GM19463 (cell line): ENCODE data around the gene PPP1R9A.

Experiments used
- ATAC-seq: cut with Tn5 transposase; IDR thresholded peaks from one replicate; pipeline ENCODE4 v1.9.1; 2021; ENCODE audit warnings: mild to moderate bottlenecking, moderate library complexity; ENCODE audit not compliant: unreplicated experiment

Gene PPP1R9A

DNA sequence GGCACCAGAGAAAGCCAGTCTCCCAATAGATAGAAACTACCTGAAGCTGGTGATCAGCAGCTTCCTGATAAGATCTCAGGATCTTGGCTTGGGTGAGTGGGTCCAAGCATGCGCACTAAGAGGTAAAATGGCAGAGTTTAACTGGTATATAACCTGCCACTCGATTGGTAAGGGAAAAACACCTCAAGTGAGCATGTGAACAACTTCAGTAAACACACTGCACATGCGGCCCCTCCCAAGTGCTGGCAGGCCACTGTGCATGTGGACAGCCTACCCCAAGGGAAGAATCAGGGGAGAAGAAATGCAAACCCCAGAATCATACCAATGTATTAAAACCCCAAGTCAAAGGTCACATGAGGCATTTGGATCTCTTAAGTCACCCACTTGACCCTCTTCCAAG lies 434.6 kb downstream of the PPP1R9A start:
- no peak for ATAC-seq

DNA sequence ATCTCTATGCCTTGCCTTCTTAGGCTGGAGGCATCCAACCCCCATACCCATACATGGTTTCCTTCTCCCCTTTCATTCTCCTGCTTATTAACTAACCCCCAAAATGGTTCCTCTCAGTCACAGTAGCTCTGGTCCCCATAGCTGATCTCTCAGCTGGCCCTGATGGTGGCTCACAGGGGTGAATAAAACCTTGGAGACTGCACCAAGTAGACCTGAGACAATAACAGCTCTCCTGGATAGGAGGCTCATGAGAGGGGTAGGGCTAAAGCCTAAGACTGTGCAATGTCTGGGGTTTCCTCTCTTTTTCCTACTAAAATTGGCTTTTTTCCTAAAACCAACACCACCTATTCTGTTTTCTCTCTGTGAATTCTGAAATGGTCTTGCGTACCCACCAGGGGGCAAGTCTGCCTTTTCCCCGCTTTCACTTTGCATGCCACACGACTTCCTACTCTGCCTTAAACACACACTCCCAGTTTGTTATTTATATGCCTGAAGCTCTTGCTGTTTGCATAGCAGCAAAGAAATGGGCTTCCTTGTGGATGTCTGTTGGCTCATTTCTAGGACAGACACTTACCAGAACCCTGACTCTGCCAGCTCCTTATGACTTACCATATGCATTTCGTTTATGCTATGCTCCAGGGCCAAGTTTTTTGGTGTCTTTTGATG lies 435.4 kb downstream of the PPP1R9A start:
- no peak for ATAC-seq
